H1 (cell line): Measurements from ENCODE around the gene TBC1D23. TPM values are rescaled to one million over a fixed set of nuclear protein-coding genes. Genes with fewer than 3 reads are reported as not detected.

Source experiments
- CTCF ChIA-PET: fragments of 300-600 bp; sonication (Branson Sonifier 250); formaldehyde crosslinking; loops from one replicate; lab custom pipeline; 2021; ENCODE audit not compliant: partially characterized antibody; lab: Charles Lee
- POLR2A ChIA-PET: fragments of 300-600 bp; sonication (Branson Sonifier 250); formaldehyde crosslinking; loops from one replicate; lab custom pipeline; 2021; ENCODE audit warnings: inconsistent platforms; ENCODE audit not compliant: partially characterized antibody; lab: Charles Lee
- DNase-seq, 2 experiments: peaks; one replicate each; pipeline versions ENCODE4 v3.0.0 to v3.0.0-alpha.2; 2010 to 2022; ENCODE audit warnings: low spot score in 2 of 2, low read depth in 1 of 2, mixed read lengths in 1 of 2
- FAIRE-seq: peaks from 2 replicates; lab custom pipeline; 2011; peaks lifted over from hg19 to GRCh38; lab: Jason Lieb, UNC
- H2AFZ ChIP-seq: 2 replicates; pipeline ENCODE4 v1.8.1; 2012; ENCODE audit warnings: low read length, inconsistent platforms
- H2AK5ac ChIP-seq: 2 replicates; pipeline ENCODE4 v1.6.1; 2013; ENCODE audit warnings: low read depth, low read length
- H2BK120ac ChIP-seq: replicated peaks from 2 replicates; pipeline ENCODE3; 2013; ENCODE audit warnings: low read depth, low read length, inconsistent platforms
- H2BK12ac ChIP-seq: 2 replicates; pipeline ENCODE4 v1.6.1; 2013; ENCODE audit warnings: low read depth, low read length
- H2BK15ac ChIP-seq: 2 replicates; pipeline ENCODE4 v1.6.1; 2013; ENCODE audit warnings: low read length
- H2BK20ac ChIP-seq: 2 replicates; pipeline ENCODE4 v1.6.1; 2013; ENCODE audit warnings: low read length
- H2BK5ac ChIP-seq: 2 replicates; pipeline ENCODE4 v1.6.1; 2013; ENCODE audit warnings: low read depth, low read length
- H3K14ac ChIP-seq: 2 replicates; pipeline ENCODE4 v1.6.1; 2013; ENCODE audit warnings: inconsistent platforms; ENCODE audit not compliant: insufficient read length
- H3K18ac ChIP-seq: 2 replicates; pipeline ENCODE4 v1.6.1; 2013; ENCODE audit warnings: low read length; ENCODE audit errors: extremely low read depth
- H3K23ac ChIP-seq: 2 replicates; pipeline ENCODE4 v1.6.1; 2013; ENCODE audit warnings: inconsistent platforms; ENCODE audit not compliant: insufficient read length
- H3K23me2 ChIP-seq: 2 replicates; pipeline ENCODE4 v1.6.1; 2013; ENCODE audit warnings: low read depth, low read length
- H3K27ac ChIP-seq: 2 replicates; pipeline ENCODE4 v1.6.1; 2011; ENCODE audit warnings: low read depth, low read length, inconsistent platforms
- H3K27me3 ChIP-seq, 4 experiments: replicated peaks in 1 of 4; 1 replicate in 1 of 4; 2 replicates in 3 of 4; pipeline versions ENCODE4 v1.6.1 to v1.8.1; 2011 to 2013; ENCODE audit warnings: low read length in 3 of 4, mild to moderate bottlenecking in 3 of 4, inconsistent platforms in 2 of 4, mixed read lengths in 2 of 4, moderate library complexity in 1 of 4; ENCODE audit not compliant: control insufficient read depth in 3 of 4, insufficient read depth in 3 of 4; ENCODE audit errors: extremely low read depth in 1 of 4
- H3K36me3 ChIP-seq, 4 experiments: 2 replicates each; pipeline versions ENCODE4 v1.6.1 to v1.8.1; 2011 to 2013; ENCODE audit warnings: mild to moderate bottlenecking in 4 of 4, low read length in 3 of 4, moderate library complexity in 2 of 4, control low read depth in 1 of 4, inconsistent platforms in 1 of 4; ENCODE audit not compliant: insufficient read depth in 4 of 4, control insufficient read depth in 2 of 4
- H3K4ac ChIP-seq: replicated peaks from 2 replicates; pipeline ENCODE3; 2013; ENCODE audit warnings: low read length, low read depth, mixed read lengths, inconsistent platforms; ENCODE audit not compliant: insufficient read length
- H3K4me1 ChIP-seq, 4 experiments: replicated peaks in 1 of 4; 1 replicate in 1 of 4; 2 replicates in 3 of 4; pipeline versions ENCODE4 v1.6.1 to v1.8.1; 2011 to 2013; ENCODE audit warnings: low read length in 3 of 4, inconsistent platforms in 2 of 4, mixed read lengths in 1 of 4; ENCODE audit not compliant: insufficient read depth in 4 of 4, control insufficient read depth in 3 of 4
- H3K4me2 ChIP-seq, 2 experiments: 2 replicates each; pipeline versions ENCODE4 v1.6.1 to v1.8.1; 2011 to 2013; ENCODE audit warnings: low read depth in 2 of 2, low read length in 2 of 2, control low read depth in 1 of 2, inconsistent platforms in 1 of 2, mild to moderate bottlenecking in 1 of 2; ENCODE audit not compliant: insufficient read depth in 1 of 2
- H3K4me3 ChIP-seq, 4 experiments: fragments of 200-600, 300-600 bp in 1 of 4; sonication (generic), shearing (Covaris generic), sonication (Bioruptor Twin) in 1 of 4; 2 replicates each; pipeline versions ENCODE4 v1.5.1 to v1.8.1; 2011 to 2016; ENCODE audit warnings: low read length in 4 of 4, low read depth in 3 of 4, control low read depth in 2 of 4, inconsistent platforms in 2 of 4, mild to moderate bottlenecking in 2 of 4, mixed read lengths in 1 of 4, moderate library complexity in 1 of 4; ENCODE audit not compliant: insufficient read depth in 2 of 4; ENCODE audit errors: extremely low read depth in 1 of 4
- H3K56ac ChIP-seq: replicated peaks from 2 replicates; pipeline ENCODE3; 2013; ENCODE audit warnings: low read depth, mild to moderate bottlenecking, mixed read lengths, low read length, inconsistent platforms; ENCODE audit not compliant: insufficient read length
- H3K79me1 ChIP-seq: 2 replicates; pipeline ENCODE4 v1.6.1; 2013; ENCODE audit warnings: low read depth, low read length, control low read depth
- H3K79me2 ChIP-seq, 2 experiments: 2 replicates each; pipeline versions ENCODE4 v1.6.1 to v1.8.1; 2012 to 2013; ENCODE audit warnings: low read length in 2 of 2, mild to moderate bottlenecking in 2 of 2, inconsistent platforms in 1 of 2; ENCODE audit not compliant: insufficient read depth in 2 of 2, control insufficient read depth in 1 of 2
- H3K9ac ChIP-seq, 4 experiments: replicated peaks in 1 of 4; 1 replicate in 1 of 4; 2 replicates in 3 of 4; pipeline versions ENCODE4 v1.6.1 to v1.8.1; 2011 to 2013; ENCODE audit warnings: low read depth in 3 of 4, low read length in 3 of 4, control low read depth in 2 of 4, mild to moderate bottlenecking in 2 of 4, moderate library complexity in 2 of 4, inconsistent platforms in 1 of 4; ENCODE audit errors: extremely low read depth in 1 of 4
- H3K9me3 ChIP-seq, 2 experiments: 2 replicates each; pipeline versions ENCODE4 v1.6.1 to v1.8.1; 2012 to 2013; ENCODE audit warnings: mild to moderate bottlenecking in 2 of 2, moderate library complexity in 2 of 2, control low read depth in 1 of 2, inconsistent platforms in 1 of 2, low read depth in 1 of 2, low read length in 1 of 2, mixed read lengths in 1 of 2; ENCODE audit not compliant: insufficient read depth in 2 of 2
- H4K20me1 ChIP-seq, 2 experiments: replicated peaks in 1 of 2; 2 replicates each; pipeline versions ENCODE3 to v1.8.1; 2011 to 2013; ENCODE audit warnings: inconsistent platforms in 2 of 2, low read length in 2 of 2, mild to moderate bottlenecking in 1 of 2; ENCODE audit not compliant: insufficient read depth in 2 of 2, control insufficient read depth in 1 of 2
- H4K5ac ChIP-seq: 2 replicates; pipeline ENCODE4 v1.6.1; 2013; ENCODE audit warnings: low read length, low read depth, mixed read lengths, inconsistent platforms; ENCODE audit not compliant: insufficient read length
- H4K8ac ChIP-seq: 2 replicates; pipeline ENCODE4 v1.8.0; 2013; ENCODE audit warnings: mild to moderate bottlenecking, moderate library complexity, low read length, inconsistent platforms; ENCODE audit not compliant: insufficient read depth; ENCODE audit errors: extremely low read depth
- H4K91ac ChIP-seq: replicated peaks from 2 replicates; pipeline ENCODE3; 2013; ENCODE audit warnings: low read length, mixed read lengths, inconsistent platforms; ENCODE audit not compliant: insufficient read length
- BACH1 ChIP-seq: IDR thresholded peaks from 2 replicates; pipeline ENCODE4 v1.6.1; 2012; ENCODE audit warnings: low read length, improper control_type of control experiment
- BRCA1 ChIP-seq: IDR thresholded peaks from 2 replicates; pipeline ENCODE4 v1.6.1; 2012; ENCODE audit warnings: low read depth, low read length, improper control_type of control experiment
- CTCF ChIP-seq, 3 experiments: IDR thresholded peaks; 1 replicate in 2 of 3; 2 replicates in 1 of 3; pipeline versions ENCODE4 v1.5.1 to v1.6.1; 2011; ENCODE audit warnings: low read length in 3 of 3, mild to moderate bottlenecking in 3 of 3, inconsistent platforms in 2 of 3, low read depth in 1 of 3, moderate library complexity in 1 of 3; ENCODE audit not compliant: insufficient read depth in 1 of 3; ENCODE audit errors: control extremely low read depth in 1 of 3
- EP300 ChIP-seq, 2 experiments: IDR thresholded peaks; 1 replicate in 1 of 2; 2 replicates in 1 of 2; pipeline ENCODE4 v1.6.1; 2011 to 2012; ENCODE audit warnings: low read depth in 2 of 2, low read length in 2 of 2, mild to moderate bottlenecking in 2 of 2, borderline replicate concordance in 1 of 2, inconsistent platforms in 1 of 2, moderate library complexity in 1 of 2
- GTF2F1 ChIP-seq: IDR thresholded peaks from 2 replicates; pipeline ENCODE4 v1.6.1; 2012; ENCODE audit warnings: low read depth, low read length, improper control_type of control experiment, borderline replicate concordance
- HDAC2 ChIP-seq, 2 experiments: fragments of 300-600 bp in 1 of 2; sonication (generic) in 1 of 2; IDR thresholded peaks; 2 replicates each; pipeline ENCODE4 v1.6.1; 2011 to 2012; ENCODE audit warnings: low read depth in 2 of 2, low read length in 2 of 2, mild to moderate bottlenecking in 2 of 2, moderate library complexity in 2 of 2, borderline replicate concordance in 1 of 2, inconsistent platforms in 1 of 2
- KDM5A ChIP-seq: fragments of 200-600 bp; IDR thresholded peaks from 2 replicates; pipeline ENCODE4 v1.7.1; 2012; ENCODE audit warnings: mild to moderate bottlenecking, low read length, inconsistent platforms, mixed read lengths
- MAFK ChIP-seq: IDR thresholded peaks from 2 replicates; pipeline ENCODE4 v1.6.1; 2012; ENCODE audit warnings: low read depth, mild to moderate bottlenecking, improper control_type of control experiment, low read length
- RNF2 ChIP-seq: fragments of 200-900, 300-1000 bp; sonication (generic); IDR thresholded peaks from 2 replicates; pipeline ENCODE4 v1.7.1; 2016; ENCODE audit warnings: borderline replicate concordance, low read depth, mild to moderate bottlenecking, antibody characterized with exemption, low read length; ENCODE audit not compliant: poor library complexity, severe bottlenecking; ENCODE audit errors: missing control alignments
- WGBS, 2 experiments: shearing (Covaris generic) in 1 of 2; methylation state at CpG; one replicate each; pipeline versions ENCODE4 v1.1.6 to v1.1.7; 2013 to 2015; ENCODE audit warnings: low lambda C conversion rate in 2 of 2, mixed read lengths in 2 of 2, inconsistent platforms in 1 of 2, low coverage in 1 of 2, missing lambda C conversion rate in 1 of 2; ENCODE audit not compliant: insufficient replicate concordance in 2 of 2, insufficient coverage in 1 of 2, insufficient read length in 1 of 2; ENCODE audit errors: extremely low coverage in 1 of 2, missing lambda C conversion rate in 1 of 2; 5-methylcytosine and 5-hydroxymethylcytosine counted together
- polyA plus RNA-seq, 7 experiments: library from polyadenylated mRNA; depleted of rRNA in 3 of 7; stranded (reverse) in 5 of 7; unstranded in 2 of 7; fragments of >200 nt in 5 of 7; fragments of 200-250 nt in 2 of 7; gene quantifications; 1 replicate in 5 of 7; 2 replicates in 1 of 7; 4 replicates in 1 of 7; pipeline versions ENCODE4 v1.2.1 to v1.2.3, GENCODE V29; 2011 to 2013; ENCODE audit warnings: missing spikeins in 2 of 7, mixed read lengths in 2 of 7
- total RNA-seq: library from RNA; stranded (reverse); fragmentation: NEBNext Ultra II Directional; extraction: Animal tissue kit (Norgen Biotek cat#: 25700); gene quantifications from 2 replicates; pipeline ENCODE4 v1.2.1, GENCODE V29; 2021

TBC1D23 gene
- total and polyA plus RNA-seq, 2 of the 8 experiments (the other 6 are each of a cell fraction or from before 2014, with no cell fraction given), result 6.4 to 29.3 TPM

DNA sequence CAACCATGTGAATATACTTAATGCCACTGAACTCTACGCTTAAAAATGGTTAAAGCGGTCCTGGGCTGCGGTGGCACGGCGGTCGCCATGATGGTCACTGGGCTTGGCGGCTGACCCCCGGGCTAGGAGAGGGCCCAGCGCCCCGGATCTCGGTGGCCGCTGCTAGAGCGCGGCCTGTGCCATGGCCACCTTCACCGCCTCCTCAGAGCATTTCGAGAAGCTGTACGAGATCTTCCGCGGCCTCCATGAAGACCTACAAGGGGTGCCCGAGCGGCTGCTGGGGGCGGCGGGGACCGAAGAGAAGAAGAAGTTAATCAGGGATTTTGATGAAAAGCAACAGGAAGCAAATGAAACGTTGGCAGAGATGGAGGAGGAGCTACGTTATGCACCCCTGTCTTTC is 35.6 kb upstream of the TBC1D23 start:
- H3K18ac ChIP-seq, result no peak overlapping the region
- no peaks in the 10 kb centered on the region for H3K4me1 ChIP-seq
- CTCF ChIA-PET, result interaction anchor here (0.7 kb wide), 1 partner anchor 310 kb away, joined by 3 read pairs; no protein-coding TSS in a partner anchor
- H3K23me2 ChIP-seq, result no peaks in the 10 kb centered on the region
- no peak overlapping the region for H2AK5ac ChIP-seq
- no peak overlapping the region for H4K5ac ChIP-seq
- H3K4me3 ChIP-seq, result no peak overlapping the region
- DNase-seq (no peak), FAIRE-seq (no peak)
- no peaks in the 10 kb centered on the region; a peak in 1 of 4 replicates for H3K9me3 ChIP-seq
- H3K27me3 ChIP-seq, result no peaks in the 10 kb centered on the region
- no peak overlapping the region for H2BK15ac ChIP-seq
- no peak overlapping the region for H3K4ac ChIP-seq
- H2BK12ac ChIP-seq, result no peak overlapping the region
- no peak overlapping the region for H3K9ac ChIP-seq
- no peak overlapping the region for H3K14ac ChIP-seq
- H3K36me3 ChIP-seq, result no peaks in the 10 kb centered on the region
- no peak overlapping the region for H4K91ac ChIP-seq
- H3K79me2 ChIP-seq, result no peaks in the 10 kb centered on the region
- H2BK20ac ChIP-seq, result no peak overlapping the region
- 95% methylated on average over 26 of the region's 26 CpGs; no CpG with 5 or more reads in 1 of the 2 experiments for WGBS, 2 experiments
- H2AFZ ChIP-seq, result no peak overlapping the region
- no peak overlapping the region for H3K4me2 ChIP-seq
- H3K56ac ChIP-seq, result no peak overlapping the region
- H3K79me1 ChIP-seq, result no peaks in the 10 kb centered on the region
- H3K23ac ChIP-seq, result no peak overlapping the region
- H2BK5ac ChIP-seq, result no peak overlapping the region
- POLR2A ChIA-PET, result no interaction called here
- H3K27ac ChIP-seq, result no peak overlapping the region
- no peaks in the 10 kb centered on the region for H4K20me1 ChIP-seq
- H2BK120ac ChIP-seq, result no peak overlapping the region
- no peak overlapping the region for H4K8ac ChIP-seq
- no peak for TF ChIP-seq MAFK
- no peak for TF ChIP-seq EP300 (IDR thresholded peaks at IDR 0.05; ENCODE audit: borderline replicate concordance in 1 of 2, low read depth in 2 of 2, low read length in 2 of 2)
- TF ChIP-seq HDAC2 (IDR thresholded peaks at IDR 0.05; ENCODE audit: borderline replicate concordance in 1 of 2, low read depth in 2 of 2, low read length in 2 of 2), result no peak
- no peak for TF ChIP-seq BRCA1
- no peak for TF ChIP-seq GTF2F1
- TF ChIP-seq BACH1, result no peak
- no peak for TF ChIP-seq KDM5A
- TF ChIP-seq RNF2, result no peak
- TF ChIP-seq CTCF (IDR thresholded peaks at IDR 0.05; ENCODE audit: control extremely low read depth in 1 of 3, insufficient read depth in 1 of 3, low read depth in 1 of 3, low read length in 3 of 3), result no peak
